Measurements from ENCODE around the gene RPL36A.

DNA sequence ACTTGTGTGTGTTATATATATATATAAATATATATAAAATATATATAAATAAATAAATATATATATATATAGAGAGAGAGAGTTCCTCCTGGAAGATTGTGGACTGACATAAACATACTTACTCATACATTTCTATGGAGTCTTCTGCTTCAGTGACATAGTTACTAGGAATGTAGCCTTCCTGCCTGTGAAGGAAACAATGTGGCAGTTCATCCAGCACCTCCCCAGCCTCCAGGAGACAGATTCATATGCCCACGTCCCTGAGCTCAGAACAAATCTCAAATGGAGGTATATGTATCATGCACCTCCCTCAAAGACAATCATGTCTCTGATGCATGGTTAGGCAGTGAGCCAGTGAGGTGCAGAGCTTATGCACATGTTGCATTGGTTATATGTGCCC, 30.8 kb upstream of the RPL36A start:
- TF ChIP-seq, protein P1, sequence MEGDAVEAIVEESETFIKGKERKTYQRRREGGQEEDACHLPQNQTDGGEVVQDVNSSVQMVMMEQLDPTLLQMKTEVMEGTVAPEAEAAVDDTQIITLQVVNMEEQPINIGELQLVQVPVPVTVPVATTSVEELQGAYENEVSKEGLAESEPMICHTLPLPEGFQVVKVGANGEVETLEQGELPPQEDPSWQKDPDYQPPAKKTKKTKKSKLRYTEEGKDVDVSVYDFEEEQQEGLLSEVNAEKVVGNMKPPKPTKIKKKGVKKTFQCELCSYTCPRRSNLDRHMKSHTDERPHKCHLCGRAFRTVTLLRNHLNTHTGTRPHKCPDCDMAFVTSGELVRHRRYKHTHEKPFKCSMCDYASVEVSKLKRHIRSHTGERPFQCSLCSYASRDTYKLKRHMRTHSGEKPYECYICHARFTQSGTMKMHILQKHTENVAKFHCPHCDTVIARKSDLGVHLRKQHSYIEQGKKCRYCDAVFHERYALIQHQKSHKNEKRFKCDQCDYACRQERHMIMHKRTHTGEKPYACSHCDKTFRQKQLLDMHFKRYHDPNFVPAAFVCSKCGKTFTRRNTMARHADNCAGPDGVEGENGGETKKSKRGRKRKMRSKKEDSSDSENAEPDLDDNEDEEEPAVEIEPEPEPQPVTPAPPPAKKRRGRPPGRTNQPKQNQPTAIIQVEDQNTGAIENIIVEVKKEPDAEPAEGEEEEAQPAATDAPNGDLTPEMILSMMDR (IDR thresholded peaks at IDR 0.05): no peak
- TF ChIP-seq POLR2A (IDR thresholded peaks at IDR 0.05): no peak

All from uterus (tissue), 2 donors.